G401.6 (cell line): ENCODE results near the gene SLC22A8.
"Not testable (repeated sequence)": the region's sequence is repeated elsewhere in the genome, so short reads cannot be mapped to it uniquely, and the experiment has no call there.

Experiments
- FAIRE-seq: peaks from 2 replicates; lab custom pipeline; 2012; peaks lifted over from hg19 to GRCh38; lab: Jason Lieb, UNC

Gene SLC22A8

DNA sequence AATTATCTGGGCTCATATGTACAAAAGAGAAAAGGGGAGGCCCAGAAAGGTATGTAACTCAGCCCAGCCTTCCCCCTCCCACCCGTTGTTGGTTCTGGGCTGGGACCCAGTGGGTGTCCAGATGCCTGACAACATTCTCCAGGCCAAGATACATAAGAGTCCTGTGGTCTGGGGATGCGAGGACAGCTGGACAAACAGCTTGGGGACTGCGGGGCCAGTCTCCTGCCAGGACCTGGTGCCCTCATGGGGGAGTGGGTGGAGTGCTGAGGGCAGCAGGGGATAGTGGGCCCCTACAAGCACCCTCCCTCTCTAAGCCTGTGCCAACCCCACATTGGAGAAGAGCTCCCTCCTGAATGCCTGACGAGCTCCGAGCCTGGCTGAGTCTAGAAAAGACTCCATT, 27.4 kb downstream of the SLC22A8 start:
- no peak for FAIRE-seq

DNA sequence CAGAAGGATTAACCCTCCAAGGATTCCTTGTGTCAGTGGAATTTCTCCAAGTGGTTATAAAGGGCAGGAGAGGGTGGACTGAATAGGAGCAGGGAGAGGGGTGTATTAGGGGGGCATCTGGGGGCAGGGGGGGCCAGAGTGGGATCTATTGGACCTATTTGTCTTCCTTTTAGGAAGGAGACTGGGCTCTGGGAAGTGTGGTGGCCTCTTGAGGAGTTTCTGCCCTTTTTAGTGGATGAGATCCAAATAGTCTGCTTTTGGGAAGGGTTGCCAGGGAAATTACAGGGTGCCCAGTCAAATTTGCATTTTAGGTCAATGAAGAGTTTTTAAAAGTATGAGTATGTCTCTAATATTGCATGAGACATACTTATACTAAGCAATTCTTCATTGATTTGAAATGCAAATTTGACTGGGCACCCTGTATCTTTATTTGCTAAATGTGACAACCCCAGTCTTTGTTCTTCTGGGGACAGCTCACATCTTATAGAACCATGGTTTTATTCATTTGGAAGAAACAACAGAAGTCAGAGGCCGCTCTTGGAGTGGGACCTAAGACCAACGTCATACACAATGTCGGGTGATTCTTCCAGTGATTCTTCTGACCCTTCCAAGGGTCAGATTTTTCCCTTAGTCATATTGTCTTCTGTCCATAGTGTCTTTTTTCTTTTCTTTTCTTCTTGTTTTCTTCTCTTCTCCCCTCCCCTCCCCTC, 30.4 kb downstream of the SLC22A8 start:
- FAIRE-seq, result no peak

DNA sequence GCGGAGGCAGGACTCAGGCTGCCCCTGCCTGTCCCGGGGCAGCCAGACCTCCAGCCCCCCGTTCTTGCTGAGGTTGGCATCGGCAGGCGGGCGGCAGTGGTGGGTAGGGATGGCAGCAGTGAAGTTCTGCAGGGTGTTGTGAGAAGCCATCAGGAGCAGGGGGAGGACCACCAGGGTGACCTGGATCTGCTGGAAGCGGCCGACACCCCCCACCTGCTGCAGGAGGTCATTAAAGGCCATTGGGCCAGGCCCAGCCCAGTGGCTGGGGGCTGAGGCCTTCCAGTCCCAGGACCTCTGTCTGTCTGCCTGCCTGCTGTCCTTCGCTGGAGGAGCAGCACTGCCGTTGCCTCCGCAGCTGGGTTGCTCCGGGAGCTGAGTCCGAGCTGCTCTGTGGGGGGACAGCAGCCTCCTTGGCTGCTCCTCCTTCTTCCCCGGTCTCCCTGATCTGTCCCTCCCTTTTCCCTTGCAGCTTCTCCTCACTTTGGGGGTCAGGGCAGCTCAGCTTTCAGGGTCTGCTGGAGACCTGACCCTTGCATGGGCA, 31.1 kb downstream of the SLC22A8 start, which contains the start of gene SLC22A6:
Gene SLC22A6, minus strand, starts transcription at position 517 of the 541 bp plus-strand sequence. Its CDS starts 277 bp downstream, at position 240.
- FAIRE-seq, result no peak

DNA sequence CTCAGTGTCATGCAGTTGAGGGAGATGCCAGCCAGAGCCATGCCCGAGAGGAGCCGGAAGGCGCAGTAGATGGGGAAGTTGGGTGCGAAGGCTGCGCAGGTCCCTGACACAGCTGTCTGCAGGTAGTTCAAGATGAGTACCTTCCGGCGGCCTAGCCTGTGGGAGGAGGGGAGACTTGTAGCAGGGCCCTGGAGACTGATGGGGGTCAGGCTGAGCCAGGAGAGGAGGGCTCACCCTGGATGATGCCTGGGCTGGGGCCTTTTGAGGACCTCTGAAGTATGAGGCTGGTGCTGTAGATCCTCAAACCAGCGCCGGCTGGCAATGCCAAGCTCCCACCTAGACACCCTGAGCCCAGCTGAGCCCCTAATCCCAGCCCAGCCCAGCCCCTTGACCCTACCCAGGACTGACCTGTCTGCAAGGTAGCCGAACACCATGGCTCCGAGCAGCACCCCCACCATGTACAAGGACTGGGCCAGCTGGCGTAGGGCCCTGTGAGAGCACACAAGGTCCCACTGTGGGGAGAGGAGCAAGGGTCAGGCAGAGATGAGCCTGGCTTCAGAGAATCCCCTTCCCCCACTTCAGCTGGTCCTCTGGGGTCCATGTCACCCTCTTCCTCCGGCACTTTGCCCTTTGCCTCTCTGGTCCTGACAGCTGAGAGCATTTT, 32.0 kb downstream of the SLC22A8 start:
- no peak for FAIRE-seq

DNA sequence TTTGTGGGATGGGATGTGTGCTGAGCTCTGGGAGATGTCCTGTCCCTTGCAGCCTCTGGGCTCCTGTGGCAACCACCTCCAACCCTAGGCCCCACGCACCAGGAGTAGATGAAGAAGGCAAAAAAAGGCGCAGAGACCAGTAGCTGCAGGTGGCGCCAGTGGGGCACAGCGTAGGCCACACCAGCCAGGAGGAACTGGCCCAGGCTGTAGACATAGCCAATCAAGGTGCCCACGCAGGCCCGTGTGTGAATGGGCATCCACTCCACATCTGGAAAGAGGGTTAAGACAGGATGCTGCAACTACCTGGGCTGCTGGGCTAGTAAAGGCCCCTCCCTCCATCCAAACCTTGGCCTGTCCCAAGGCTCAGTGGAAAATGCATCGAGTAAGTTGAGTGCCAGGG, 33.9 kb downstream of the SLC22A8 start:
- no peak for FAIRE-seq

DNA sequence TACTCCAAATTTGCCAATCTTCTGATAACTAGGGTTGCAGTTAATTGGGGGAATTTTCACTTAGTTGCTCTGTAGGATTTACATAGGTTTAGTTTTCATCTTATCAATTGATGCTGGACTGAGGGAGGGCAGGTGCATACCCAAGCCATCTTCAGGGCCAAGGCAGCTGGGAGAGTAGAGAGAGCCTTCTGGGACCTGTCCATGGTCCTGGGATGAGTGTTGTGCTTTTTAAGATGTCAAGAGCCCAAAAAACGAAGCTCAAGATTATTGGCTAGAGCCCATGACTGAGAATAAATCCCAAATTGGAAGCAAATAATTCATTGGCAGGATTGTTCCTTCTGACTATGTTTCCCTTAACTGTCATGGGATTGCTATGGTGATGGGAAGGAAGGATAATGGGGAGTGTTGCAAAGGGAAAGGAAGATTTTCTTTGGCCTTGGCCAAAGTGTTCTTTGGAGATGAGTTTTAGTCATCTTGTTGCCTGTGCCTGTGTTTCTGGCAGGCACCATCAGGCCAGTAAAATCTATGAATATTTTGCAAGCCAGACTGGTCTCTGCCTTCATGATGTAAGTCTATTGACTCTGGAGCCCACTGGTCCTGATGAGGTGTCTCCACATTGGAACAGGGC, 35.4 kb downstream of the SLC22A8 start:
- no peak for FAIRE-seq

DNA sequence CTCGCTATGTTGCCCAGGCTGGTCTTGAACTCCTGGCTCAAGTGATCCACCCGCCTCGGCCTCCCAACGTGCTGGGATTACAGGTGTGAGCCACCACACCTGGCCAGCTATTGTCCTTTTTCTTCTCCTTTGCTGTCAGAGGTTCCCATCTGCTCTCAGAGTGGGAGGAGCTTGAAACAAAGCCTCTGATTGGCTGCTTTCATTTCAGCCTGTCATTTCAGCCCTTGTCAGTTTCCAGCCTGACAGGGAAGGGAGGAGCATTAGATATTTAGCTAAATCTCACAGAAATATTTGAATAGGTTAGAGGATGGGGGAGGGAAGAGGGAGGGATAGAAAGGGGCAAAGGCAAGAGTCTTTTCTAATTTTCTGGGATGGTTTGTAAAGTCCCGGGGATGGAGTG, 39.5 kb downstream of the SLC22A8 start:
- FAIRE-seq, result no peak

DNA sequence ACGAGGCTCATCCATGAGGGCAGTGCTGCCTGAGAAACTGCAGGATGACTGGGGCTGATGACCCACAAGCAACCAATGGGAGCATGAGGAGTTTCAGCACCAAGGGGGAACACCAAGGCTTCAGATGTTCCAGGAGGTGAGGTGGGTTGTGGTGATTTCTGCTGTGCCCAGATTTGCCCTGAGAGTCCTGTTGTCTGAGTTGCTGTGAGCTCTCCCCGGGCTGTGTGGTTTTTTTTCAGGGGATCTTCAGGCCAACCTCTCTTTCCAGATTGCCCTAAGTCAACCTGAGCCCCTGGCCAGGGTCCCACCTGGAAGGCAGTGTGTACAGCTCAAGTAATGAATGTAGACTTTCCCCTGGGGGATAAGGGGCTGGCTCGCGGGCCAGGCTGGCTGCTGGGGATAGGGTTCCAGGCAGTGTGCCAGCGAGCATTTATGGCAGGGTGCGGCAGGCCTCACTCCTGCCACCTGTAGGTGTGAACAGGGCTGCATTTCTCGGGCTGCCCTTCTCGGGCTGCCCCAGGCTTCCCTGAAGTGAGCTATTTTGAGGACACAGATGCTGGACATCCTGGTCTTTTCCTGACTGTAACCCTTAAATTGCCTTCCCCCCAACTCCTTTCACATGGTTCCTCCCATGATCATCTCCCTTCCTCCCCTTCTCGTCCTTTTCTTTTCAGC, 40.7 kb downstream of the SLC22A8 start:
- no peak for FAIRE-seq

DNA sequence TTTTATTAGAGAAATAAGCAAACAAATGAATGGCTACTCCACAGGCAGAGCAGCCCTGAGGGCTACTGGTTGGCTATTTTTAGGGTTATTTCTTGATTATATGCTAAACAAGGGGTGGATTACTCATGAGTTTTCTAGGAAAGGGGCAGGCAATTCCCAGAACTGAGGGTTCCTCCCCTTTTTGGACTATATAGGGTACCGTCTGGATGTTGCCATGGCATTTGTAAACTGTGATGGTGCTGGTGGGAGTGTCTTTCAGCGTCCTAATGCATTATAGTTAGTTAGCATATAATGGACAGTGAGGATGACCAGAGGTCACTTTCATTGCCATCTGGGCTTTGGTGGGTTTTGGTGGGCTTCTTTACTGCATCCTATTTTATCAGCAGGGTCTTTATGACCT, 50.1 kb downstream of the SLC22A8 start:
- no peak for FAIRE-seq

DNA sequence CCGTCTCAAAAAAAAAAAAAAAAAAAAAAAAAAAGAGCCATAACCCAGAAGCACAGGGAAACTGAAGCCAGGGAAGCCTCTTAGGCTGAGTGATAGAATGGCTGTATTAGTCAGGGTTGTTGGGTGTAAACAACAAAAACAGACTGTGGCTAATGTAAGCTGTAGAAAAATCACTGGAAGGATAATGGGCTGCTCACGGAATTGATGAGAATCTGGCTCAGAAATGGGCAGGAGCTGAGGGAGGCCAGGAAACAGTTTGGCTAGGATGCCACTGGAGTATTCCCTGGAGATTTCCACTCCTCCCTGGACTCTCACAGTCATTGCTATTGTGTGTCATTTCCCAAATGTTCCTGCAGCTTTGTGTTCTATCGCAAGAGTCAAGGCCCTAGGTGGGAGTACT, 53.2 kb downstream of the SLC22A8 start:
- FAIRE-seq, result no peak

DNA sequence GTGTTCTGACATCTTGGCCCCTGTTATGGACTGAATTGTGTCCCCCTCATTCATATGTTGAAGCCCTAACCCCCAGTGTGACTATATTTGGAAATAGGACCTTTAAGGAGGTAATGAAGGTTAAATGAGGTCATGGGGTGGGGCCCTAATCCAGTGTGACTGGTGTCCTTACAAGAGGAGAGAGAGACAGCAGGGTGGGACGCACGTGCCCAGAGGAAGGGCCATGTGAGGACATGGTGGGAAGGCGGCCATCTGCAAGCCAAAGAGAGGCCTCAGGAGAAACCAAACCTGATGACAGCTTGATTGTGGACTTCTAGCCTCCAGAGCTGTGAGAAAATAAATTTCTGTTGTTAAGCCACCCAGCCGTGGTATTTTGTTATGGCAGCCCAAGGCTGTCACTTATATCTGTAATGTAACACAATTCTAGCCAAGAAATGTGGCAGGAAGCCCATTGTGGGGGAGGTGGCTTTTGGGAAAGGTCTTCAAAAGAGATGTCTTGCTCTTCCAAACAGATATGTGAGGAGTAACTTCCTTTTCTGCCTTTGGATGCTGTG, 54.5 kb downstream of the SLC22A8 start:
- FAIRE-seq, result no peak

DNA sequence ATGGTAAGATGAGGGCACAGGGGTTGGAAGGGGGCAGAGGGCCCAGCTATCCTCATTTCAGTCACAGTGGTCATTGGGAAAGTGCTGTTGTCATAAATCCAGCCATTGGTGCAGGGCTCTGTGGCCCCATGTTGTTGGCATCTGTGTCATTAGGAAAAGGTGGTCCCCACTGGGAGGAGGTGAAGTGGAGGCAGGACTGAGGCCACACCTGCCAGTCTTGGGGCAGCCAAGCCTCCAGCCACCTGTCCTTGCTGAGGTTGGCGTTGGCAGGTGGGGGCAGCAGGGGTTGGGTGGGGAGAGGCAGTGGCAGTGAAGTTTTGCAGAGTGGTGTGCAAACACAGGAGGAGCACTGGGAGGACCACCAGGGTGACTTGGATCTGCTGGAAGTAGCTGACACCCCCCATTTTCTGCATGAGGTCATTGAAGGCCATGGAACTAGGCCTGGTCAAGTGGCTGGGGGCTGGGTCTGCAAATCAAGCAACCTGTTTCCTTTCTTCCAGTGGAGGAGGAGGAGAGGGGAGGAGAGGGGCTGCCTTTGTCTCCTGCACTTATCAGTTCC, 56.1 kb downstream of the SLC22A8 start:
- FAIRE-seq, result no peak

DNA sequence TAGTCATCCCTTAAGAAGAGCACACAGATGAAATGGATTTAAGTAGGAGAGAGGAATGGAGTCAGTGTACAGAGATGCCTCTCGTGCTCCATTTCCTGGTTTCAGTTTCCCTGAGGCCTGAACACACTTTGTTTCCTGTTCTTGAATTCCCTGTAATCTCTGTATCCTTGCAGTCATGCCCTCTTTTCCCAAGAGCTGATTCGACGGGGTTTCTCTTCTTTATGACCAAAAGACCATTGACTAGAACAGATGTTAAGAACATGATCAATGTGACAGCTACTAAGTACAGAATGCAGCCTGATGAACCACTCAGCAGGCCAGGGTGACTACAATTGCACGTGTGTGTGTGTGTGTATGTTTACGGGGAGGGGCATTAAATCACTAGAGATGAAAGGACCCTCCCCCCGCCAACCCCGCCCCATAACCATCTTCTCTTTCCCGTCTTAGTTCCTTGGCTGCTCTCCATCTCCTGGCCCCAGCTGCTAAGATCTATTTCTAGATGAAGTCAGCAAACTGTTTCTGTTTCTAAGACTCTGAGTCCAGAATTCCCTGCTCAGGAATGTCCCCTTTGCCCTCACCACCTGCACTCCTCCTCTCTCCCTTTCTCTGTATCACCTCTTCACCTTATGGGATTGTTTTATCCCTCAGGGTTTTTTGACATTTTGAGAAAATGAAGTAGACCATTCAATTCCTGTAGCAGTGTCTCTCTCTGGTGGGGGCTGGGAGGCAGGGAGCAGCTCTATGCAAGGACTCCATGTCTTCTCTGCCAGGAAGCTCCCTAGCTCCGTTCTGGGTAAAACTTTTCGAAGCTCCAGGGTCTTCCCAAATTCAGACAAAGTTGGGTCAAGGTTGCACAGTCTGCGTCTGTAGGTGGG, 56.9 kb downstream of the SLC22A8 start:
- FAIRE-seq, result no peak

DNA sequence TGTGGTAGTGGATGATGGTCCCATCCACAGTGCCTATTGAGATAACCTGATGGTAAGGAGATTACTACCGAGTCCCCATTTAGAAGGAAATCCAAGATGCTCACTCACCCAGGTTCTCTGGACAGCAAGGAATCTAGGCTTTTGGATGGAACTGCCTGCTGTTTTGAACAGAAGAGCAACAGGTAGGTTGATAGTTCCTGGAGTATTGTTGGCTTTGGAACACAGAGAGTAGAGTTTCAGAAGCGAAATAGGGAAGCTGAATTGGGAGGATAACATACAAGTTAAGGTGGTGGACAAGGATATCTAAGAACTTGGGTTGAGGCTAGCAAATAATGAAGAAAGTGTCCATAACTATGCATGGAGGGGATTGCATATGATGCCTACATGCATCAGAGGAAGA, 58.5 kb downstream of the SLC22A8 start:
- no peak for FAIRE-seq

DNA sequence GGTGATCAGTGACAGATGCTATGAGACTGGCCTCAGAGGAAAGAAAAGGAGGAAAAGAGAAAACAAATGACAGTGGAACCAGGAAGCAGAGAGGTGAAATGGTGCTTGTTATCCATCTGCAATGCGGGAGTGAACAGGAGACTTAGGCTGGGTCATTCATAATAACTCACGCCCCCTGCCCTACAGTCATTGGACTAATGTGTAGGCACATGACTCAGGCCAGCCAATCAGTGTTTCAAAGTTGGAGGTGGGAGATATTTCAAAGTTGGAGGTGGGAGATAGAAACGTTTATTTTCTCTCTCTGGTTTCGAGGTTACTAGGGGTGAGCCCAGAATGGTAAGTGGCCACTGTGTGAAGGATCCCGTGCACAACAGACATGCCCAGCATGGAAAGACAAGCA, 61.2 kb downstream of the SLC22A8 start:
- no peak for FAIRE-seq

DNA sequence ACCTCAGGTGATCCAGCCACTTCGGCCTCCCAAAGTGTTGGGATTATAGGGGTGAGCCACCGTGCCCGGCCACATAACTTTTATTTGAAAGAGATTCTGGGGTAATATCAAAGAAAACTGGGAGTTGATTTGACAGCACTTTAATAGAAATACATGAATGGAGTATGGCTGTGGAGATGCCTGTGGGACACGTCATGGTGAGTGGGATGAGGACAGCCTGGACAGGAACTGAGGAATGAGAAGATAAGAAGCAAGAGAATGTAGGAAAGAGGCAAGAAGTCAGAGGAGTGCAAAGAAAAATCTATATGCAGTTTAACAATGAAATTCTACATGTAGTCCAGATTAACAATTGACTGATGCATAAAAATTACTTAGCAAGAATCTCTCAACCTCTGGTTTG, 61.8 kb downstream of the SLC22A8 start:
- FAIRE-seq, result no peak

DNA sequence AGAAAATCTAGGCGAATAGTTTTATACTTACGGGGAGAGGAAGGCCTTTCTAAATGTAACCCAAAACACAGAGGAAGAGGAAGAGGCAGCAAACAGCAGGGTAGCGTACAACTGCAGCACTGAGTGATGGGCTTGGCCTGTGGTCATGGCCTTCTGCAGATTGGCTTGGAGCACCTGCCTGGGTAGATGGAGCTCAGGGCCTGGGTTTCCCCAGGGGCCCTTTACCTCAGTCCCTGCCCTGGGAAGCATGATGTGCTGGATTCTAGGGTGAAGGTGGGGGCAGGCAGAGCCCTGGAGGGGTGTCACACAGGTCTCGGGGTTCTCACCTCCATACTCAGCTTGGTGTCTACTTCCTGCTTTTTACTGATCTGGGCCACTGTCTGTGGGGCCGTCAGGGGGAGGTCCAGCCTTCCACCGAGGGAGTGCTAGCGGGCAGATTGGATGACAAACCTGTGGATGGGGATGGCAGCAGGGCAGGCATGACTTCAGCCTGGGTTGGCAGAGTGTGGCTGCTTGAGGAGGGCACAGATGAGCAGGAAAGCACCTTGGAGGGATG, 66.8 kb downstream of the SLC22A8 start:
- no peak for FAIRE-seq

DNA sequence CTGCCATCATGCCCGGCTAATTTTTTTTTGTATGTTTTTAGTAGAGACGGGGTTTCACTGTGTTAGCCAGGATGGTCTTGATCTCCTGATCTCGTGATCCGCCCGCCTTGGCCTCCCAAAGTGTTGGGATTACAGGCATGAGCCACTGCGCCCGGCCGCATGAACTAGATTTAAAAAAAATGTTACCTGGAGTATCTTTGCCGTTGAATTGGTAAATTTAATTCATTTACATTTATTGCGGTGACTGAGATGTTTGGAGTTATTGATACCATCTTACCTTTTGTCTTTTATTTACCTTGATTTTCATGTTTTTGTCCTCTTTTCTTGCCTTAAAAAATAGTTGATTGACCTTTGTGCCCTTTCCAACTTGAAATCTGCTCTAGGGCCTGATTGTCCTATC, 70.1 kb downstream of the SLC22A8 start:
- not testable (repeated sequence) for FAIRE-seq
